H1 (cell line): ENCODE measurements around the gene IQGAP3. TPM values are rescaled to one million over a fixed set of nuclear protein-coding genes. Genes with fewer than 3 reads are reported as not detected.

Experiments used
- JUND ChIP-seq: IDR thresholded peaks from 2 replicates; pipeline ENCODE4 v1.6.1; 2011; ENCODE audit warnings: mild to moderate bottlenecking, improper control_type of control experiment, low read length
- KDM5A ChIP-seq: fragments of 200-600 bp; IDR thresholded peaks from 2 replicates; pipeline ENCODE4 v1.7.1; 2012; ENCODE audit warnings: mild to moderate bottlenecking, low read length, inconsistent platforms, mixed read lengths
- NANOG ChIP-seq: IDR thresholded peaks from 2 replicates; pipeline ENCODE4 v1.6.1; 2011; ENCODE audit warnings: low read length, low read depth, mild to moderate bottlenecking, inconsistent platforms; ENCODE audit not compliant: insufficient read depth, poor library complexity, severe bottlenecking
- SIRT6 ChIP-seq: IDR thresholded peaks from one replicate; pipeline ENCODE4 v1.7.1; 2012; ENCODE audit warnings: low read length, inconsistent platforms
- SP2 ChIP-seq: IDR thresholded peaks from 2 replicates; pipeline ENCODE4 v1.6.1; 2012; ENCODE audit warnings: mild to moderate bottlenecking, low read length, inconsistent platforms
- polyA plus RNA-seq, 7 experiments: library from polyadenylated mRNA; depleted of rRNA in 3 of 7; stranded (reverse) in 5 of 7; unstranded in 2 of 7; fragments of >200 nt in 5 of 7; fragments of 200-250 nt in 2 of 7; gene quantifications; 1 replicate in 5 of 7; 2 replicates in 1 of 7; 4 replicates in 1 of 7; pipeline versions ENCODE4 v1.2.1 to v1.2.3, GENCODE V29; 2011 to 2013; ENCODE audit warnings: missing spikeins in 2 of 7, mixed read lengths in 2 of 7
- total RNA-seq: library from RNA; stranded (reverse); fragmentation: NEBNext Ultra II Directional; extraction: Animal tissue kit (Norgen Biotek cat#: 25700); gene quantifications from 2 replicates; pipeline ENCODE4 v1.2.1, GENCODE V29; 2021

Gene IQGAP3
- total and polyA plus RNA-seq, 2 of the 8 experiments (the other 6 are each of a cell fraction or from before 2014, with no cell fraction given): 14.6 to 22.3 TPM

DNA sequence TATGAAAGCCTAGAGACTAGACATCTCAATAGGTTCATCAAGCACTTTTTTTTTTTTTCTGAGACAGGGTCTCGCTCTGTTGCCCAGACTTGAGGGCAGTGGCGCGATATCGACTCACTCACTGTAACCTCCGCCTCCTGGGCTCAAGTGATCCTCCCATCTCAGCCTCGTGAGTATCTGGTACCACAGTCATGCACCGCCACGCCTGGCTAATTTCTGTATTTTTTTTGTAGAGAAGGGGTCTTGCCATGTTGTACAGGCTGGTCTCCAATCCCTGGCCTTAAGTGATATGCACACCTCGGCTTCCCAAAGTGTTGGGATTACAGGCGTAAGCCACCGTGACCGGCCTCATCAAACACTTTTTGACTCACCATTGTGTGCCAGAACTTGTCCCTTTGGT lies 29.5 kb upstream of the IQGAP3 start (continued):
- no peak for TF ChIP-seq NANOG
- no peak for TF ChIP-seq JUND
- TF ChIP-seq KDM5A: no peak
- no peak for TF ChIP-seq SP2
- TF ChIP-seq SIRT6: no peak
- TF ChIP-seq, all 59 proteins: peak for 0
